HUDEP-2 (cell line): ENCODE measurements around the gene IGFBP5.
A peak's percentile ranks its signal among the peaks of the same experiment; 100 is the strongest.

ENCODE experiments used
- DNase-seq, 76 experiments: peaks; one replicate each; lab custom pipeline; 2025; ENCODE audit not compliant: unreplicated experiment in 76 of 76; lab: John Stamatoyannopoulos, UW

The IGFBP5 gene, protein sequence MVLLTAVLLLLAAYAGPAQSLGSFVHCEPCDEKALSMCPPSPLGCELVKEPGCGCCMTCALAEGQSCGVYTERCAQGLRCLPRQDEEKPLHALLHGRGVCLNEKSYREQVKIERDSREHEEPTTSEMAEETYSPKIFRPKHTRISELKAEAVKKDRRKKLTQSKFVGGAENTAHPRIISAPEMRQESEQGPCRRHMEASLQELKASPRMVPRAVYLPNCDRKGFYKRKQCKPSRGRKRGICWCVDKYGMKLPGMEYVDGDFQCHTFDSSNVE

DNA sequence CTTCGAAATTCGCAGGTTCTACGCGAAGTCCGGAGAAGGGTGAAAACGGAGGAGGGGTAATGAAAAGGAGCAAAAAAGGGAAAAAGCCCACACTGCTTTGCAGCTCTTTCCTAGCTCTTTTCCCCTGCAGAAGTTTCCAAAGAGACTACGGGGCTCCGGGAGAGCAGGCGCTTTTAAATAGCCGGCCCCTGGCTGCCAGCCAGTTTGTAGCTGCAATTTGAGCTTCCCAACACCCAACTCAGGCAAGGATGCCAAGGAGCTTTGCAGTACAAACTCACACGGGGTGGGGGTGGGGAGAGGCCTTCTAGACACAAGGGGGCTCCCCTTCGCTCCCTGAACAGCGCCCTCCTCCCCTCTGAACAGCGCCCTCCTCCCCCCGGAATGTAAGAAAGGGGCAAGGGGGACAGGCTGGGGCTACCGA is at the start of gene IGFBP5:
IGFBP5 (minus strand) TSS at position 149 of the 421 bp plus-strand sequence. CDS start 774 bp downstream, outside the sequence.
- peak in 1 of 76 experiments; percentile 8 for DNase-seq

DNA sequence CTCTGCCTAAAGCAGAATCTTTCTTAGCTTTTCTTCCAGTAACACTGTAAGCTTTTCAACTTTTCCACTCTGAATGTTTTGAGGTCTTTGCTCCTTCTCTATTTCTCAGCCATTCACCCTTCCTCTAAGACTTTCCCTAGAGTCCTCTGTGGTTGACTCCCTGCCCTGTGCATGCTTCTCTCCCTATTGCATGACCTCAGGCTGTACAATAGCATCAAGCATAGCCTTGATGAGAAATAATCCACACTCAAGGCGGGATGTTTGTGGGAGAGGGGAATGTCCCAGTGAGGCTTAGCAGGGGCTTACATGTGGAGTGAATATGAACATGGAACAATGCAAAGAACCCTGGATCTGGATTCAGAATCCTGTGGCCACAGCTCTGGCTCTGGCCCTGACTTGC is 48.4 kb upstream of the IGFBP5 start:
- DNase-seq, result no peak

DNA sequence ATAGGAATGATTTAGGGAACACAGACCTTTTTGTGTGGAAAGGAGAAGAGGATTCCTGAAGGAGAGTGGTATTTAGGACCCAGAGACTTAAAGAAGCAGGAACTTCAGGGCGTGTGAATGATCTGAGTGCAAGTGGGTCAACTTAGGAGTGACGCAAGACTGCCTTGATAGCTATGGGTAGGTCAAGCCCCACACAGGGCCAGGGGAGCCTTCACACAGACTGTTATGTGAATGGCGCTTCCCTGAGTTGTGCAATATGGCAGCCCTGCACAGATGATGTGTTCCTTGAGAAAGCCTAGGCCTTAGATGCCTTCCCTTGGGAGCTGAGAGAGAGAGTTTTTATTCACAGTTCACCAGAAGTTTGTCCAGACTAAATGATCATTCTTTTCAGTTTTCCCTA is 47.1 kb upstream of the IGFBP5 start:
- no peak for DNase-seq

DNA sequence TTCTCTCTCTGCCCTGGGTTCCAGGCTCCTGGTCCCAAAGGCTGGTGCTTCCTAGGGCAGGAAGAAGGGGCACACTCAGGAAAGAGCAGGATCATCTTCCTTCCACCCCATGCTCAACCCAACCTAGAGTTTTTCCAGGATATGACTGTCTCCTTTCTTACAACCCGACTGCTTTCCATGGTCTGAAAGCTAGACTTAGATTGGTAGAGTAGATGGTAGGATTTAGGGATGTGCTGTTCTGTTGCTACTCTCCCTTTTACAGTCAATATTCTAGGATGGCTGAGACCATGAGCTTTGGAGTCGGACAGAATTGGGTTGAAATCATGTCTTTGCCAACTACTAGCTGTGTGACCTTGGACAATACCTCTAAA is 45.9 kb upstream of the IGFBP5 start:
- DNase-seq, result no peak

DNA sequence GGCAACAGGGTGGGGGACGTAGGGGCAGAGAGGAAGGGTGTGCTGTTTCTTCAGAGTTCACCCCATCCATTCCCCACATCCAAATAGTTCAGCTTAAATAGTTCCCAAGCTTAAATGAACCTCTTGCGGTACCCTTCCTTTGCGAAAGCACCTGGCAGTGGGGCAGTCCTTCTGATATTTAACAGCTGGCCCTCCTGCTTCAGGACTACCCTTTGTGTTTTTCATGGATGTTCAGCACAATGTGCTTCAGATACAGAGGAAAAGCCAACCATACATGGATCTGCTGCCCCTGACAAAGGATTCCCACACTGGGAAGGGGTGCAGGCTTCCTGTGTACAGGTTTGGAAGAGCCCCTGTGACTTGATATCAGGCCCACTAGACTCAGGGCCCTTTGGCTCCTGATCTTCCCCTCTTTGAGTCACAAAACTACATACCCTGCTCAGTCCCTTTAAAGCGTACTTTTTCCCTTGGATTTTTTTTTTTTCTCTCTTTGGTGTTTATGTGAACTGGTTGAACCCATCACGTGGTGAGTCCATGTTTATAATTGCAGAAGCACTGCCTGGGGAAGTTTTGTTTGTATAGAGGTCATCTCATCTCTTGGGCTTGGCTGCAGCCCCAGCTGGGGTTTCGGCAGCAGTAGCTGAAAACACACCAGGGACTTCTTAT is 45.3 kb upstream of the IGFBP5 start:
- DNase-seq, result no peak

DNA sequence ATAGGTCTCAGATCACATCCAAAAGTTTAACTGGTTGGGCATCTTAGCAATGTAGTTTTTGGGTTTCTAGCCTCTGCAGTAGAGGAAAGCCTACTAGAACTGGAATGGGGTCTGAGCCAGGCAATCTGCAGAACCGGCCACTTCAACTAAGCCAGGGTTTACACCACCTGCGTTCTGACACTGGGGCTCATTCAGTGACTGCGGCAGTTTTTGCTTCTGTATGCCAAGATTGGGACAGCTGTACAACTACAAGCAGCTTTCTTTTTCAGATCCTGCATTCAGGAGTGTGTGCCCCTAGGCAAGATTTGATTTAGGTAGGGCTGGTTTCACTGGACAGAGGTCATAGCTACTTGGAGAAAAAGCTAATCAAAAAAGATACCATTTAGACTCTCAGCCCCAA is 43.7 kb upstream of the IGFBP5 start:
- no peak for DNase-seq

DNA sequence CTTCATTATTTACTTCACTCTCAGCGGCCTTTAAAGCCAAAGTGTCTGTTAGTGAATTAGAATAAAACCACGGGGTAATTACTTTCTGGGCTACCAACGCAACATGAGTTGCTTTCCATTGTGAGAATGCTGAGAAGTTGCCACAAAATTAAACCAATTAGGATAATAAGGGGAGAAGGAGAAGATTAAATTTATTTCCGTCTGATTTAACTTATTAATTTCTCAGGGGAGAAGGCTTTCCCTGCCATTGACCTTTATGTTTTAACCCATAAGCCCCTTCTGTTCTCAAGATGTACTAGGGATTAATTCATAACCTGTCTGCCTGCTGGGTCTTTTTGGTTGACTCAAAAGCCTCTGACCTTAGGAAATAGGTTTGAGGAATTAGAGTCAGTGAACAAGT is 42.3 kb upstream of the IGFBP5 start:
- DNase-seq, result no peak

DNA sequence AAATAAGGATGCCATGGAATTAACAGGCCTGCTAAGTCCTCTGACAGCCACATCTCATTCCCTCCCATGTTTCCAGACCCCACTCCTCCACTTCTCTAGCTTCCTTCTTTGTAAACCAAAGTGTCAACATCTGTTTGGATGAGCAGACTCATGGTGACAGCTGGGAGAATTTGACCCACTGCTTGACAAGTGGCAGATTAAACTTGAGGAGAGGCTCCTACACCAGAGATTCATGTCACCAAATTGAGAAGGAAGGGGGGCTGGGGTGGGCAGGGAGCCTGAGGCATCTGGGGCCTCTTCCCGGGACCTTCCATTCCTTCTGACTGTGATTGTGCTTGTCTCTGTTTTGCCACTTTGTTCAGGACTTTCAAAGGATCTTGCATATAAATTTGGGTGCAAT is 41.0 kb upstream of the IGFBP5 start:
- no peak for DNase-seq

DNA sequence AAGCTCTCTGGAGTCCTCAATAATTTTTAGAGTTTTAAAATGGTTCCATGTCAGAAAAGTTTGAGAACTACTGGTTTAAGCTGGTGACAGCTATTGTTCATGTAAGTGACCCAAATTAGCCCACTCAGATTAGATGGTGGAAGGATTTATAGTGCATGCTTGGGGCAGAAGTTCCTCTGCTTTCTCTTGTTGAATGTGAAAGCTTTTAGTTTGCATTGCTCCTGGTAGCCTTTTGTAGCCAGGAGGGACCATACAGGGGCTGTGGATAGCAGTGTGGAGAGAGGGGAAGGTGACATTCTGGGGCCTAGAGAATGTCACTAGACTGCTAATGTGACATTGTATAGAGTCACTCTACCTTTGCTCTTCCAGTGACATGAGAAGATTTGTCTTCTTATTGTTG is 40.3 kb upstream of the IGFBP5 start:
- DNase-seq, result no peak

DNA sequence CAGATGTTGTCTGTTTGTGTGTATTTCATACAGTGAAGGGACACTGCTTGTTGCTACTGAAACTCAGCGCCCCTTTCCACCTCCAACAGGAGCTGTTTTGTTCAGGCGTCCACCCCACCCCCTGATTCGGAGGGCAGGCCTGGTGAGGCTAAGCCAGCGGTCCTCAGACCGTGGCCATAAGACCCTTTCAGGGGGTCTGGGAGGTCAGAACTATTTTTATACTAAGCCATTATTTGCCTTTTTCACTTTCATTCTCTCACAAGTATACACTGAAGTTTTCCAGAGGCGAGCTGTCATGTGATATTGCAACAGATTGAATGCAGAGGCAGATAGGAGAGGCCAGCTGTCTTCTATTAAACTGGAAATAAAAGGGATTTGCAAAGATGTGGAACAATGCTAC is 39.7 kb upstream of the IGFBP5 start:
- DNase-seq, result no peak

DNA sequence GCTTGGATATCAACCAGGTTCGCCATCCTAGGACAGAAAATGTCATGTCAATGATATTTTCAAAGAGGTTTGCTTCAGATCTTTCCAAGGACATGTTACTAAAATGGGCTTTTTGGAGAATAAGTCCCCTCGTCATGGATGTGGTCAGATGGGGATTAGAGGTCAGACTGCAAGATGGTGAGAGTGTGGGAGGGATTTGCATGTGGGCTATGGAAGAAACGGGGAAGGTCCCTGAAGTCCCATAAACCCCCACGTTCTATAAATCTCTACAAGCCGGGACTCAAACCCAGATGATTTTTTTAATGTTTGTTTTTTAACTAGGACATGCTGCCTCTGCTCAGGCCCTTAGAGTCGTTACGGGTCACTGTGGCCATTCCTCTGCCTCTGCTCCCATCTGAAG is 37.7 kb upstream of the IGFBP5 start:
- DNase-seq, result no peak

DNA sequence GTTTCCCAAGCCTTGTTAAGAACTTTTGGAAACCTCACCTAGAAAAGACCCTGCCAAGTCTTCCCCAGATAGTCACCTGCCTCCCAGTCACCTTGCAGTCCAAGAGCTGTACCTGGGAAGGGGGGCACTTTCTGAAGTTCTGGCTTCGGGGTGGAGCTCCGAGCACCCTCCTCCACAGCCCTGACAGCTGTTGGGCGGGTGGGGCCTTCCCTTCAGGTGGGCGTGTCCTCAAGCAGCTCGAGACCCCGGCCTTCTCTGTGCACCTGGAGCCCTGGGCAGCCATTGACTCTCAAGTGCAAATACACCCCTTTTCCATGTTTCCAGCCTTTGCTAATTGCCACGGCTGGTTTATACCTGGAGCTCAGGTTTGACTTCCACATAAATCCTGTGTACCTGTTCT is 37.0 kb upstream of the IGFBP5 start:
- DNase-seq, result no peak

DNA sequence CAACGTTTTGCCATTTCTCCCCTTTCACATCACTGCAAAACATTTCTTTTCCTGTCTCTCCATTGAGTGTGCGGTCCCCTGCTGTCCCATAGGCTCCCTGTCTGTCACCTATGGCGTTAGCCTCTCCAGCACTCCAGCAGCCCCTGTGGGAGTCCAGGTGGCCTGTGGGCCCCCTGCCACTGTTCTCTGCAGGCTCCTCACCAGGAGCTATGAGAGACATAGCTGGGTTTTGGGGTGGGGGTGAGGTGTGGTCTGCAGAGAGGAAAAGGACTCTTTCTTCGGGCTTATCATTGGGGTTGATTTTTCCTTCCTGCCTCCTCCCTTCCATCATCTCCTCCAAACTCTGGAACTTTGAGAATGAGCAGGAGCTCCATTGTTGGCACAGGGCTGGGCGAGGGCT is 36.1 kb upstream of the IGFBP5 start:
- DNase-seq, result no peak

DNA sequence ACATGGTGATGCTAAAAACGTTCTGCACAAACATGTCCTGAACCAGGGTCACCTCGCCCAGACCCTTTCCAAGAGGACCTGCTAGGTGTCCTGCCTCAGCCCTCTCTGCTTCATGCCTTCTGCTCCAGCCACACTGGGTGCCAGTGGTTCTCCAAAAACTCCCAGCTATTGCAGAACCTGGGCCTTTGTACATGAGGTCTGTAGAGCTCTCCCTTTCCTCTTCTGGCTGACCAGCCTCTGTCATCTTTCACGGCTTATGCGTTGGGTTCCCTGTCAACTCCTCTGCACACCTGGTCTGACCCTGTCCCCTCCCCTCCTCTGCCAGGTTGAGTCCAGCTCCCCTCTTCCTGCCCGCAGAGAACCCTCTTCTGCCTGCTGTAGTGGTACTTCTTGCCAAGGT is 35.5 kb upstream of the IGFBP5 start:
- DNase-seq, result no peak

DNA sequence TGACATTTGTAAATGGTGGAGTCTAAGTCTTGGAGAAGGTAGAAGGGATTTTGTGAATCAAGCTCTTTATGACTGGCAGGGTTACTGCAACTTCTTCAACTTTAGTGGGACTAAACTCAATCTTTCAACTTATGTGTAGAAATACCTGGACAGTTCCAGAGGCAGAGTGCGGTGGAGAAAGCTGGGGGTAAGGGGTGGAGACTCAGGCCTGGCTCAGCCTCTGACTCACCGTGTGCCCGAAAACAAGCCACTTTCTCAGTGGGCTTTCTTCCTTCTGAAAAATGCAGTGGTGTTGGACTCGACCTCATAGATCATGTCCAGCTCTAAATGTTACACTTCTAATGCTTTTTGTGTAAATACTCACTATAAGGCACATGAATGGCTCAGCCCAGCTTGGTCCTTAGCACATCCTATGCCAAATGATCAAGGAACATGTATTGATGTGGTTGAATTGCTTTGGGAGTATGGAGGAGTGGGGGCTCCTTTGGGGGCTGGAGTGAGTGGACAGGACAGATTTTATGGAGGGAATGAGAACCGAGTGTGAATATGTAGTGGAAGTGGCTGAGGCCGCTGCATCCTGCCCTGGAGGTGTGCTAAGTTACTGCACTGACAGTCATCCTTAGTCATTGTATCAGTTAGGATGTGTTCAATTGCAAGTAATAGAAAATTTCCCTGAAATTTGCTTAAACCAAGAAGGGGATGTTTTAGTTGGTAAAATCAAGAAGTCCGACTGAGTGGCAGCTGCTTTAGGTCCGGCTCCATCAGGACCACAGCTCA is 32.2 kb upstream of the IGFBP5 start:
- DNase-seq, result no peak

DNA sequence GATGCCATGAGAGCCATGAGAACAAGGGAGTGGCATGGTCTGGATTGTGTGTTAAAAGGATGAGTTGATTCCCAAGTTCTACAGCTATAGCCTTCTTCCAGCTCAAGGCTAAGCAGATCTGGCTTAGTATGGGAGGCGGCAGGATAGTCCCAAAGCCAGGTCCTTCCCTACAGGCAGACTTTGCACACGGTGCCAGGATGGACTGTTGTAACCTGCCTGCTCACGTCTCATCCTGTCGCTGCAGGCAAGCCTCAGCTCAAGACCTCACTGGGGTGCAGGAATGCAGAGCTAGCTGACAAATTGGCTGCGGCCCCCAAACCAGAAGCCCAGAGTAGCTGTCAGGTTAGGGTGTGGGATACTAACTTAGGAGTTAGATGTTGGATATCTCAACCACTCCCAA is 28.8 kb upstream of the IGFBP5 start:
- DNase-seq, result no peak

DNA sequence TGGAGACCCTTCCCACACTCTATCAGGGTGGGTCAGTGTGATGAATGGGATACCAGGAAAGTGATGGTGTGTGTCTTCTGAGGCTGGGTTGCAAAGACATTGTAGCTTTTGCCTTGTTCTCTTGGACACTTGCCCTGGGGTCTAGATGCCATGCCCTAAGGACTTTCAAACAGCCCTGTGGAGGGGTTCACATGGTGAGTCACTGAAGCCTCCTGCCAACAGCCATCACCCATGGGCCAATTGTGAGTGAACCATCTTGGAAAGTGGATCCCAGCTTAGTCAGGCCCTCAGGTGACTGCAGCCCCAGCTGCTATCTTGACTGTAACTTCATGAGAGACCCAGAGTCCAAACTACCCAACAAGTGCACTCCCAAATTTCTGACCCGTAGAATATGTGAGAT is 25.8 kb upstream of the IGFBP5 start:
- DNase-seq, result no peak

DNA sequence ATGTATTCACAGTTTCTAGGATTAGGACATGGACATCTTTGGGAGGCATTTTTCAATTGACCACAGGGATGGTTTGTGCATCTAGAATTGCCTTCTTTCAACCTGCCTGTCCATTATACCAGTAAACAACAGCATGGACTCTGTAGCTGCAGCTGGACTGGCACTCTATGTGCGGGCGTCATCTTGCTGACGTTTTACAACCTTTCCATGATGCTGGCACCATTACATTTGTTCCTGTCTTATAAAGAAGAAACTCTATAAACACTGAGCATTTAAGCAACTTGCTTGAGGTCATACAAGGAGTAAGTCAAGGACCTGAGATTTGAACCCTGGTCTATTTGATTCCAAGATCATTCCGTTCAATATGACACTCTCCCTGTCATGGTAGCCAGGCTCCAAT is 25.4 kb upstream of the IGFBP5 start:
- DNase-seq, result no peak

DNA sequence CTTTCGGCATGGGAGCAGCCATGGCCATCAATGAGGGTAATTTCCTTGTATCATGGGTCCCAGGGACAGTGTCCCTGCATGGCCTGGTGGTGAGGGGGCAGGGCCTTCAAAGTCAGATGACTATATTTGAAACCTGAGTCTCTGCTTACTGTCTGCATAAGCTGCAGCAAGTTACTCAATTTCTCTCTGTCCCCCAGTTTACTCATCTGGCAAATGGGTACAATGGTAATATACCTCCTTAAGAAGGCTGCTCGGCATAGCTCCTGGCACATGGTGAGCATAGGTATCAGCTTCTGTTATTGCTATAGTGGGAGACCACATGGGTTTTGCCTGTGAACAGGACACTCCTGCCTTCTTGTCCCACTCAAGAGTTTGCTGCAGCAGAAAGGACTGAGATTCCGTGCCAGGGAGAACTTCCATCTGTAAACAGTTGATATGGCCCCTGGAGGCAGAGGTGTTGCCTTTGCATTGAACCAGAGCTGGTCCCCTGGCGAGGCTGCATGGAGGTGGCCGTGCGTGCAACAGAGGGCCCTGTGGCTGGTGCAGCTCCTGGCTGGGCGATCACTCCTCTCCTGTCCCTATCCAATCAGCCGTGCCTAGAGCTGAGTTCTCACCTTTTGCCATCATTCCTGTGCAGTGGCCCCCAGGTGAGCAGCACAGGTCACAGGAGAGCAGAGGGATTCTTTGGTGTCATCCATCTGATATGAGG is 22.7 kb upstream of the IGFBP5 start:
- DNase-seq, result no peak

DNA sequence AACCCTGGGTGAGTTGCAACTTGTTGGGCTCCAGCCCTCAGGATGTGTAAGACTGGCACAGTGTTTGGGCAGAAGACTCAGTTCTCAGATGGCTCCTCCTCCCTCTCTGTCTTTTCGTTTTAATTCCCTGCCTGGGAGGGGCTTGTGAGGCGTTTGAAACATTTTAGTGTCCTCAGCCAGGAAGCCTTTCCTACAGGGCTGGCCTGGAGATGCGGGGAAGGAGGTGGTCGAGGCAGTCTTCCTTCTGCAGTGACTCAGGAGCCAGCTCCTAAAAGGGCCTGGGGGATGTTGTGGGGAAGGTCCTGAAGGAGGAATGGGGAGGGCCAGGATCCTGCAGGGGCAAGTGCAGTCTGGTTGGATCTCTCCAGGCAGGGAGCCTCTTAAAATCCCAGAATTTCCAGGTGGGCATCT is 22.1 kb upstream of the IGFBP5 start:
- no peak for DNase-seq

DNA sequence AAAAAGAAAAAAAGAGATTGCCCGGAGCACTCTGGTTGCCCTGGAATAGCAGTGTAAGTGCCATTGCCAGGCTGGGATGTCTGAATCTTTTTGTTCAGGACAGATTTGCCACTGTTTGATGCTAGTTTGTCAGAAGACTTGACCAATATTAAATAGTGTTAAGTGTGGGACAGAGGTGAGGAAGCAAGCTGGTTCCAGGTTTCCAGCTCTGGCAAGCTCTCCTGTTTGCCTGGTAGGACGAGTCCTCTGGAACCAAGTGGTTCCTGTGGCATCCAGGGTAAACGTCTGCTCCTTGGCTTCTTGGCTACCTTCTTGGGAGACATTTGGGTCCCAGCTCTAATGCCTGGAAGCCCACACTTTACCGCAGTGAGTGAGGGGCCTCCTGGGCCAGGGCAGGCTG is 20.8 kb upstream of the IGFBP5 start:
- DNase-seq, result no peak
